ENCODE data around the gene TRPC6. TPM values are rescaled to one million over a fixed set of nuclear protein-coding genes. Genes with fewer than 3 reads are reported as not detected.

The TRPC6 gene
- total RNA-seq: 0.36 to 0.47 TPM (median 0.46 TPM) in 3 replicates
- long read RNA-seq: 0 reads

- Mint-ChIP-seq H3K27me3 (ENCODE audit: low read depth) (peaks cover 64% of the 10 kb centered on the region), H3K36me3 (ENCODE audit: low read depth) (peaks cover 3% of the 10 kb centered on the region), H3K4me3 (ENCODE audit: unreplicated experiment) (peak within 1 kb of the TSS; percentile 62), H3K27ac (ENCODE audit: unreplicated experiment) (no peak within 1 kb of the TSS), H3K9me3 (ENCODE audit: low read depth) (peaks cover 7% of the 10 kb centered on the region), H3K4me1 (ENCODE audit: low read depth) (peaks cover 13% of the 10 kb centered on the region)
- peak; percentile 85 for DNase-seq (ENCODE audit: low spot score)
- no peak for TF ChIP-seq CTCF (IDR thresholded peaks at IDR 0.05)
Observed at GRCh38 chr11:101583251-101584128, at the start of gene TRPC6. TSS of gene TRPC6 (minus strand) at chr11:101584007. CDS start at chr11:101583503, 504 bp downstream.

GRCh38 chr11:101620026-101620425, 36.2 kb upstream of the TRPC6 start:
- Mint-ChIP-seq H3K27me3 (ENCODE audit: low read depth) (peaks cover 23% of the 10 kb centered on the region), H3K36me3 (ENCODE audit: low read depth) (no peaks in the 10 kb centered on the region)

GRCh38 chr11:101618709-101619108, 34.9 kb upstream of the TRPC6 start:
- no peak for TF ChIP-seq CTCF (IDR thresholded peaks at IDR 0.05)
- H3K4me1 Mint-ChIP-seq (ENCODE audit: low read depth): no peaks in the 10 kb centered on the region
- no peaks in the 10 kb centered on the region for H3K36me3 Mint-ChIP-seq (ENCODE audit: low read depth)
- no peak for DNase-seq (ENCODE audit: low spot score)
- H3K27me3 Mint-ChIP-seq (ENCODE audit: low read depth): peaks cover 28% of the 10 kb centered on the region
- no peak overlapping the region for H3K27ac Mint-ChIP-seq (ENCODE audit: unreplicated experiment)
- H3K9me3 Mint-ChIP-seq (ENCODE audit: low read depth): no peaks in the 10 kb centered on the region
- no peak overlapping the region for H3K4me3 Mint-ChIP-seq (ENCODE audit: unreplicated experiment)

More at GRCh38 chr11:101620026-101620425, 36.2 kb upstream of the TRPC6 start:
- no peak overlapping the region for H3K4me3 Mint-ChIP-seq (ENCODE audit: unreplicated experiment)
- no peaks in the 10 kb centered on the region for H3K9me3 Mint-ChIP-seq (ENCODE audit: low read depth)
- H3K27ac Mint-ChIP-seq (ENCODE audit: unreplicated experiment): no peak overlapping the region
- no peak for TF ChIP-seq CTCF (IDR thresholded peaks at IDR 0.05)
- H3K4me1 Mint-ChIP-seq (ENCODE audit: low read depth): no peaks in the 10 kb centered on the region
- no peak for DNase-seq (ENCODE audit: low spot score)

- Mint-ChIP-seq H3K27ac (ENCODE audit: unreplicated experiment) (no peak overlapping the region), H3K36me3 (ENCODE audit: low read depth) (no peaks in the 10 kb centered on the region), H3K27me3 (ENCODE audit: low read depth) (peaks cover 25% of the 10 kb centered on the region), H3K4me1 (ENCODE audit: low read depth) (no peaks in the 10 kb centered on the region), H3K4me3 (ENCODE audit: unreplicated experiment) (no peak overlapping the region), H3K9me3 (ENCODE audit: low read depth) (no peaks in the 10 kb centered on the region)
- TF ChIP-seq CTCF (IDR thresholded peaks at IDR 0.05): no peak
- no peak for DNase-seq (ENCODE audit: low spot score)
Observed at GRCh38 chr11:101617735-101618332, 34.0 kb upstream of the TRPC6 start.

GRCh38 chr11:101612481-101612880, 28.7 kb upstream of the TRPC6 start:
- no peak for DNase-seq (ENCODE audit: low spot score)
- TF ChIP-seq CTCF (IDR thresholded peaks at IDR 0.05): no peak
- Mint-ChIP-seq H3K36me3 (ENCODE audit: low read depth) (no peaks in the 10 kb centered on the region), H3K9me3 (ENCODE audit: low read depth) (no peaks in the 10 kb centered on the region), H3K4me3 (ENCODE audit: unreplicated experiment) (no peak overlapping the region), H3K27ac (ENCODE audit: unreplicated experiment) (no peak overlapping the region), H3K27me3 (ENCODE audit: low read depth) (peaks cover 23% of the 10 kb centered on the region), H3K4me1 (ENCODE audit: low read depth) (no peaks in the 10 kb centered on the region)
